HG03103 (cell line): ENCODE data around the gene PSENEN.
"Not testable (repeated sequence)": the region's sequence is repeated elsewhere in the genome, so short reads cannot be mapped to it uniquely, and the experiment has no call there.

Experiments used
- ATAC-seq: cut with Tn5 transposase; IDR thresholded peaks from one replicate; pipeline ENCODE4 v1.9.1; 2021; ENCODE audit warnings: low read depth; ENCODE audit not compliant: unreplicated experiment

Gene PSENEN

DNA sequence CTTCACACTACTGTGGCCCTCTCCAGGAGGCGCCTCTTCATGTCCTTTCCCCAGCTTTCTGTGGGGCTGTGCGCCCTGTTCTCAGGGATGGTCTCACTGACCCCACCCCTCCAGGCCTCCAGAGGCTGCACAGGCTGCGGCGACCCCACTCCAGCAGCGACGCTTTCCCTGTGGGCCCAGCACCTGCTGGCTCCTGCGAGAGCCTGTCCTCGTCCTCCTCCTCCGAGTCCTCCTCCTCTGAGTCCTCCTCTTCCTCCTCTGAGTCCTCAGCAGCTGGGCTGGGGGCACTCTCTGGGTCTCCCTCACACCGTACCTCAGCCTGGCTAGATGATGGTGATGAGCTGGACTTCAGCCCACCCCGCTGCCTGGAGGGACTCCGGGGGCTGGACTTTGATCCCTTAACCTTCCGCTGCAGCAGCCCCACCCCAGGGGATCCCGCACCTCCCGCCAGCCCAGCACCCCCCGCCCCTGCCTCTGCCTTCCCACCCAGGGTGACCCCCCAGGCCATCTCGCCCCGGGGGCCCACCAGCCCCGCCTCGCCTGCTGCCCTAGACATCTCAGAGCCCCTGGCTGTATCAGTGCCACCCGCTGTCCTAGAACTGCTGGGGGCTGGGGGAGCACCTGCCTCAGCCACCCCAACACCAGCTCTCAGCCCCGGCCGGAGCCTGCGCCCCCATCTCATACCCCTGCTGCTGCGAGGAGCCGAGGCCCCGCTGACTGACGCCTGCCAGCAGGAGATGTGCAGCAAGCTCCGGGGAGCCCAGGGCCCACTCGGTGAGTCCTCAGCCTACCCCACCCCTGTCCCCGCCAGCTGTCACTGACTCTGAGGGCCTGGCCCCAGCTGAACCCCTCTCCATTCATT is 41.1 kb downstream of the PSENEN start:
- ATAC-seq: no peak

DNA sequence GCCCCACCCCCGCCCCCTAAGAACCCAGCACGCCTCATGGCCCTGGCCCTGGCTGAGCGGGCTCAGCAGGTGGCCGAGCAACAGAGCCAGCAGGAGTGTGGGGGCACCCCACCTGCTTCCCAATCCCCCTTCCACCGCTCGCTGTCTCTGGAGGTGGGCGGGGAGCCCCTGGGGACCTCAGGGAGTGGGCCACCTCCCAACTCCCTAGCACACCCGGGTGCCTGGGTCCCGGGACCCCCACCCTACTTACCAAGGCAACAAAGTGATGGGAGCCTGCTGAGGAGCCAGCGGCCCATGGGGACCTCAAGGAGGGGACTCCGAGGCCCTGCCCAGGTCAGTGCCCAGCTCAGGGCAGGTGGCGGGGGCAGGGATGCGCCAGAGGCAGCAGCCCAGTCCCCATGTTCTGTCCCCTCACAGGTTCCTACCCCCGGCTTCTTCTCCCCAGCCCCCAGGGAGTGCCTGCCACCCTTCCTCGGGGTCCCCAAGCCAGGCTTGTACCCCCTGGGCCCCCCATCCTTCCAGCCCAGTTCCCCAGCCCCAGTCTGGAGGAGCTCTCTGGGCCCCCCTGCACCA is 41.9 kb downstream of the PSENEN start:
- ATAC-seq: no peak

DNA sequence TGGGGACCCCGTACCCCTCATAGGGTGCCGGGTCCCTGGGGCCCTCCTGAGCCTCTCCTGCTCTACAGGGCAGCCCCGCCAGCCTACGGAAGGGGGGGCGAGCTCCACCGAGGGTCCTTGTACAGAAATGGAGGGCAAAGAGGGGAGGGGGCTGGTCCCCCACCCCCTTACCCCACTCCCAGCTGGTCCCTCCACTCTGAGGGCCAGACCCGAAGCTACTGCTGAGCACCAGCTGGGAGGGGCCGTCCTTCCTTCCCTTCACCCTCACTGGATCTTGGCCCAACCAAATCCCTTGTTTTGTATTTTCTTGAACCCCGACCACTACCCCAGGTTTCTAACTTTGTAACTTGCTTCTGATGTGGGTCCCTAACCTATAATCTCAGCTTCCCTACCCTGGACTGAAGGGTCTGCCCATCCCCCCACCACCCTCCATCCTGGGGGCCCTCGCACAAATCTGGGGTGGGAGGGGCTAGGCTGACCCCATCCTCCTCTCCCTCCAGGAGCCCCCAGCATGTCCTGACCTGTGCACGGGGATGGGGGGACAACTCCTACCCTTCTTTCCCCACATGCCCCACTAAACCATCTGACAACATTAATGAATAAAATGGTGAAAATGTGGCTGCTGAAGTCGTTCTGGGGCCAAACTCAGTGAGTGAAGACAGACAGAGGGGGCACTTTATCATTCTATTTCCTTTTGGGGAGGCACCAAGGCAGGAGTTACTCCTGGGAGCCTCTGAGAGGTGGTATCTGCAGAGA is 42.9 kb downstream of the PSENEN start:
- no peak for ATAC-seq

DNA sequence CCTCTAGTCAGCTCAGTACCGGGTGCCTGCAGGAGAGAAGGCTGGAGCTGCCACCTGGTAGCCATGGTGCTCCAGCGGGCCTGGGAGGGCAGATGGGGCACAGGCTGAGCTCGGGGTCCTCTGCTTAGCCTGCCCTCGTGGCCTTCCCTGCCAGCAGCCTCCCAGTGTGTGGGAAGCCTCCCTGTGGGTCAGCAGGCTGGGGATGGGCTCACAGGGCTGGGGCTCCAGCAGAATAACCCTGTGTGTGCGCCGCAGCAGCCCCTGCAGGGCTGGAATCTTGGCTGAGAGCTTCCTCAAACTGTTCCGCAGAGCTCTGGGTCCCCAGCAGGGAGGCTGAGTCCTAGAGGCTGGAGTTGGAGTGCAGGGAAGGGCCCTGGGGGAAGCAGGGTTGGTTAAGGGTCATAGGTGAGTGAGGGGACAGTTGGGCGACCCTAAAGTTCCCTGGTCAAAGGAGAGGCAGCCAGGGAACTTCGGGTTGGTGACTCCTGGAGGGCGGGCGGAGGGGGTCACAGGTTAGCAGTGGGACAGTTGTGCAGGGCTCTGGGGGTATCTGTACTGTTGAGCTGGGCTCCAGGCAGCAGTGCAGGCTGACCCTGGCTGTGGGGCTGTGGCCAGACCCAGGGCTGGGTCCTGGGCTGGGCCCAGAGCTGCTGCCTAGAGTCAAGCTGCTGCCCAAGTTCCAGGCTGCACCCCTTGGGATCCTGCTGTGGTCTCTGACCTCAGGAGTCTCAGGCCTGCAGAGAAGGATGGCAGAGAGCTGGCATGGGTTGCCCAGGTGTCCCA is 43.9 kb downstream of the PSENEN start:
- ATAC-seq: no peak

DNA sequence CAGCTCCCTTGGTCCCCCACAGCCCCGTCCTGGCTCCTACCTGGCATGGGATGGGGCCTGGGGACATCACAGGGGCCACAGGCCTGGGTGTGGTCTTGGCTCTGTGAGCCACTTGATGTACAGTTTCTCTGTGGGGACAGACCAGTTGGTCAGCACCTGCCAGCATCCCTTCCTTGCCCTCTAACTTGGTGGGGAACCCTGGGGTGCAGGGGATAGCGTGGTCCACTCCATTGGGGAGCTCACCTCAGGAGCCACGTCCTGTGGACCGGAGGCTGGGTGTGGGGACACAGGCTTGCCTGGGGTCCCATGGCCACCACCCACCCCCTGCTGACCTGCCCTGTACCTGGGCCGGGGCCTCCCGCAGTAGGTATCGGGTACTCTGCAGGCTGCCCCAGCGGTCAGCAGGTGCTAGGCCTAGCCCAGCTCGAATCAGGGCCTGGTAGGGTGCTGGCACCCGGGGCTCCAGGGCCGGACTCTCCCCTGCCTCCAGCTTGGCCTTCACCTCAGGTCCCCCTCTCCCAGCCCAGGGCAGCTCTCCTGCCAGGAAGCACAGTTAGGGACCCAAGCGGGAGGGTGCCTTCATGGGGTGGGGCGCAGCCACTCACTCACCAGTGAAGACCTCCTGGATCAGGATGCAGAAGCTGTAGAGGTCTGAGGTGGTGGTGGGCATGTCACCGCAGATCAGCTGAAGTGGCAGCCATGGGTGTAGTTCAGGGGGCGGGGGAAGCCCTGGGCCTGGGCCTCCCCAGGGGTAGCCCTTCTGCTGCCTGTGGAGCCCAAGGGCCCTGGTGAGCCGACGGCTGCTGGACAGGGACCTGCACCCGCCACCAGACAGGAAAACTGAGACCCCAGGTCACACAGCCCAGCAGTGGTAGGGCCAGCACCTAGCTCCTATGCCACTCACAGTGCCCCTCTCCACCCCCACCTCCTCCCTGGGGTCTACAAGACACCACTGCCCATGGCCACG is 44.8 kb downstream of the PSENEN start:
- no peak for ATAC-seq

DNA sequence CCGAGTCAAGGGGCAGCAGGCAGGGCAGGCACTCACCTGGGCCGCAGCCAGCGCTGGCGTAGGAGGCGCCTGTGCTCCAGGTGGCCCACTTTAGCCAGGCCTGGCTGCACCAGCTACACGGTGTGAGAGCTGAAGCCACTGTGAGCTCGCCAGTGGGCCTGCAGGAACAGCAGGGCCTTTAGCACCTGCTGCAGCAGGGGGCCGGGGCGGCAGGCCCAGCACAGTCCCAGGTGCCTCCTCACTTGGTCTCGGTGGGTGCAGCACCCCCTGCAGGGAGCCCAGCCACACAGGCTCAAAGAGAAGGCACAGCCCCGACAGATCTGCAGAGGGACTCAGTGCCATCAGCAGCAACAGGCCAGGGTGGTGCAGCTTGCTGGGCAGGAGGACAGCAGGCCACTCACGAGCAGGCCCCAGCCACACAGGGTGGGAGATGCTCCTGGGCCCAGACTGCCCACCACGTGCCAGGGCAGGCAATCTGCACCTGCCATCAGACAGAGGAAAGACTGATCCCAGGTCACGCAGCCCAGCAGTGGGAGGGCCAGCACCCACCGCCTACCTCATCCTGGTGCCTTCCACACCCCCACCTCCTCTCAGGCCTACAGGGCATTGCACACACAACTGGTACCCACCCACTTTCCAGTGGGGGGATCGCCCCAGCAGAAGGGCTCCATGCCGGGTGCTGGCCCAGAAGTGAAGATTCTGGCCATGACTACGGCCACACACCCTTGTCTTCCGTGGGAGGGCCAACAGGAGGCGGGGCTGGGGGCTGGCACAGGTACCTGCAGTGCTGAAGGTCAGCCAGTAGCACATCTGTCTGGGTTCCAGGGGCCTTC is 45.7 kb downstream of the PSENEN start:
- ATAC-seq: no peak

DNA sequence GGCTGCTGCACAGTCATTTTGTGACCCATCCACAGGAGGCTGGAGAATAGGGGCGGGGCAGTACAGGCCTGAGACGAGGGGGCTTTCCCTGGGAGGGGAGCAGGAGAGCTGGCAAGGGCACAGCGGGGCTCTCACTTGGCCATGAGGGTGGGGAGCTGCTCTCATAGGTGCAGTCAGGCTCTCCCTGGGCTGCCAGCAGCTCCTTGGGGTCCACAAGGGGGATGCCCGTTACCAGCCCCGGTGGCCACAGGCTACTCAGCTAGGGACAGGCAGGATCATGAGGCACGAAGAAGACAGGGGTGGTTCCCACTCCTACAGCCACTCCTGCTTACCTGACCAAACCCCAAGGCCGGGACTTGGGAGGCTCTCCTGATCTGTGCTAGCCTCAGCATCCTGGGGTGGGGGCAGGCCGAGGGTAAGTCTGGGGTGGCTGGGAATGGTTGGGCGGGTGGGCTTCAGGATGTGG is 46.4 kb downstream of the PSENEN start:
- no peak for ATAC-seq

DNA sequence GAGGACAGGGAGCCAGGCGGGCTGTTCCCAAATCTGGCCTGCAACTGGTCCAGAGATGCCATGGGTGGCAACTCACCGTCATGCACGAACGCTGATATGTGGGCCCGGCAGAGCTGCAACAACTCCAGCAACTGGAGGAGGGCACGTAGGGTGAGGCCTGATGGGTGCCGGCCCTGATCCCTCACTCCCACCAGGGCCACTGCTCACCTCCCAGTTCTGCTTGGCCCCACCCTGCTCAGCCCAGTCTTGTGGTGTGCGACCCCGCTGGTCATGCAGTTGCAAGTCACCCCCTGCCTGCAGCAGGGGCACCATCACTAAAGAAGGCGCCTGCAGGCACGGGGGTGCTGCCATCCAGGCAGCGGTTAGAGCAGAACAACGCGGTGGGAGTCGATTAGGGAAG is 46.9 kb downstream of the PSENEN start:
- ATAC-seq: no peak

DNA sequence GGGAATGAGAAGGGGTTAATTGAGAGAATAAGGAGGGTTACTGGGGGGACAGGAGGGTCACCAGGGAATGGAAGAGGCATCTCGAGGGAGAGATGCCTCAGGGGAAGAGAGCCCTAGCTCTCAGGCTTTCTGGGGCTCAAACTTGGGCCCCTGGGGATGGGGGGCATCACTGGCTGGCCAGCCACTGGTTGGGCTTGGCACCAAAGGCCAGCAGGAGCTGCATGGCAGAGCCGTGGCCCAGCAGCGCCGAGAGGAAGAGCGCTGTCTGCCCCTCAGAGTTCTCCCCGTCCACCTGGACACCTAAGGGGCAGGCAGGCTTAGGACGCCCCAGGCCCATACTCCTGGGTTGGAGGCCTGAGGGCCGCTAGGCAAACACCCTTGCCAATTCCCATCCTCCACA is 47.4 kb downstream of the PSENEN start:
- no peak for ATAC-seq

DNA sequence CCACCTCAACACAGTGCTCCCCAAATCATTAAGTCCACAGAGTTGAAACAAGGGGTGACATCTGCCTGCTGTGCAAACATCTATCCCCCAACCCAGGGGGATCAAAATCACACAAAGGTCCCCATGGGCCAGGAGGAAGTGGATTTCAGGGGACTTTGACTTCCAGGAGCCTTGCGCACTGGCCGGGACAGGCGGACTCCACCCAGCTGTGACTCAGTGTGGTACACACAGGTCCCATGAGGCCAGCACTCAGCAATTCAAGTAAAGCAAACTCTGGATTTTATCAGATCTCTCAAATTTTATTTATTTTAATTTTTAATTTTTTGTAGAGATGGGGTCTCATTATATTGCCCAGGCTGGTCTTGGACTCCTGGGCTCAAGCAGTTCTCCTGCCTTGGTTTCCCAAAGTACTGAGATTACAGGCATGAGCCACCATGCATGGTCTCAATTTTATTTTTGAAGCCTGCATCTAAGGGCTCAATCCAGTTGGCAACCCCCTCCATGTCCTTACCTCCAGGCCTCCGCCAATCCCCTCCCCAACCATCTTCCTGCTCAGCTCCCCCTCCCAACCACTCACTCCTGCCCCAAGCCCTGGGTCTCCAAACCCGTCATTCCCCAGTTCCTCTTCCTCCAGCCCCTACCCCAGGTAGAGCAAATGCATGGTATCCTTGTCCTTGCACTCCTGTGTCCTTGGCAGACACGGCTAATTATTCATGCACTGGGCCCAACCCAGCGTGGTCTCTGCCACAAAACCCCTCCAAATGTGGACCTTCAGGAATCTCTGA is 48.1 kb downstream of the PSENEN start:
- ATAC-seq: no peak

DNA sequence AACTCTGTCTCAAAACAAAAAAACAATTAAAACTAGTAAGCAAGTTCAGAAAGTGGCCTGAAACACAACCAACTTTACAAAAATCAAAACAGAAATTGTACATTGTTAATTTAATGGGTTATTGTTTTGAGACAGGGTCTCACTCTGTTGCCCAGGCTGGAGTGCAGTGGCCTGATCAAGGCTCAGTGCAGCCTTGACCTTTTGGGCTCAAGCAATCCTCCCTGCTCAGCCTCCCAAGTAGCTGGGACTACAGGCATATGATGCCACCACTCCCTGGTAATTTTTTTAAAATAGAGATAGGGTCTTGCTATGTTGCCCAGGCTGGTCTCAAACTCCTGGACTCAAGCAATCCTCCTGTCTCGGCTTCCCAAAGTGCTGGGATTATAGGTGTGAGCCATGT is 50.1 kb downstream of the PSENEN start:
- ATAC-seq: not testable (repeated sequence)
